Measurements from ENCODE around the gene ZNHIT1.

The ZNHIT1 gene

GRCh38 chr7:101171442-101171837 is 46.5 kb upstream of the ZNHIT1 start:
- no peak overlapping the region for H3K4me3 ChIP-seq (ENCODE audit: low read depth, low read length)
- in situ Hi-C loops (cut with HindIII; ENCODE audit: low sequenced_read_pairs), result no loop called here
- peak; percentile 34 for TF ChIP-seq CTCF (IDR thresholded peaks at IDR 0.05; ENCODE audit: low read depth, low read length, missing control alignments)
- no peak for DNase-seq (ENCODE audit: low read depth)

DNA sequence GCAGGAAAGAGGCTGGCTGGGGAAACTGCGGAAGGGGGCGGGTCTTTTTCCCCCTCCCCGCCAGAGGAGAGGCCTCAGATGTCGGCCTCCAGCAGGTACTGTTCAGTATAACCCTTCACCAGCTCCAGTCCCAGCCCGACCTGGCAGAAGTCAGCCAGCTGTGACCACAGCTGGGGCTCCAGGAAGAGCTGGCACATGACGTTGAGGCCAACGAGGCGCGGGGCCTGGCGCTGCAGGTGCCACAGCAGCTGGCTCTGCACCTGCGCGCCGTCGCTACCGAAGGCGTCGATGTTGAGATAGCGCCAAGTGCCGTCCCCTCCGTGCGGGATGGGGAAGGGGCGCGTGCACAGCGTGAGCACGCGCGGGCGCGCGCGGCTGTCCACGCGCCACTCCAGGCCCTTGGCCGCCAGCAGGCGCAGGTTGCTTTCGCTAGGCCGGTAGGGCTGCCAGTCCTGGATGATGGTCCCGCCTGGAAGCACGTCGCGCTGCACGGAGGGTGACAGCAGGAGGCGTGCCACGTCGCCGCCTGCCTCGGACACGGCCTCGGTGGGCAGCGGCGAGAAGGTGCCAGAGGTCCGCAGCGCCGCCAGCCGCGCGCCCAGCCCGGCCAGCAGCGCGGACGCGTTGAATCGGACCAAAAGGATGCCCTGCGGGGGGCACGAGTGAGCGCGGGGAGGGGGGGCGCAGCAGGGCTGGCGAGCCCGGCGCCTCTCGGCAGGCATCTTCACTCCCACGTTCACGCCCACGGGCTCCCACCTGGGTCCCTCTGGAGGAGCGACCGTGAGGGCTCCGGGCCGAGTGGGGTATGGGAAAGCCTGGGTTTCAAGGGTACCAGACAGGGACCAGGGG is 45.7 kb upstream of the ZNHIT1 start:
- no peak overlapping the region for H3K4me3 ChIP-seq (ENCODE audit: low read depth, low read length)
- in situ Hi-C loops (cut with HindIII; ENCODE audit: low sequenced_read_pairs), result no loop called here

DNA sequence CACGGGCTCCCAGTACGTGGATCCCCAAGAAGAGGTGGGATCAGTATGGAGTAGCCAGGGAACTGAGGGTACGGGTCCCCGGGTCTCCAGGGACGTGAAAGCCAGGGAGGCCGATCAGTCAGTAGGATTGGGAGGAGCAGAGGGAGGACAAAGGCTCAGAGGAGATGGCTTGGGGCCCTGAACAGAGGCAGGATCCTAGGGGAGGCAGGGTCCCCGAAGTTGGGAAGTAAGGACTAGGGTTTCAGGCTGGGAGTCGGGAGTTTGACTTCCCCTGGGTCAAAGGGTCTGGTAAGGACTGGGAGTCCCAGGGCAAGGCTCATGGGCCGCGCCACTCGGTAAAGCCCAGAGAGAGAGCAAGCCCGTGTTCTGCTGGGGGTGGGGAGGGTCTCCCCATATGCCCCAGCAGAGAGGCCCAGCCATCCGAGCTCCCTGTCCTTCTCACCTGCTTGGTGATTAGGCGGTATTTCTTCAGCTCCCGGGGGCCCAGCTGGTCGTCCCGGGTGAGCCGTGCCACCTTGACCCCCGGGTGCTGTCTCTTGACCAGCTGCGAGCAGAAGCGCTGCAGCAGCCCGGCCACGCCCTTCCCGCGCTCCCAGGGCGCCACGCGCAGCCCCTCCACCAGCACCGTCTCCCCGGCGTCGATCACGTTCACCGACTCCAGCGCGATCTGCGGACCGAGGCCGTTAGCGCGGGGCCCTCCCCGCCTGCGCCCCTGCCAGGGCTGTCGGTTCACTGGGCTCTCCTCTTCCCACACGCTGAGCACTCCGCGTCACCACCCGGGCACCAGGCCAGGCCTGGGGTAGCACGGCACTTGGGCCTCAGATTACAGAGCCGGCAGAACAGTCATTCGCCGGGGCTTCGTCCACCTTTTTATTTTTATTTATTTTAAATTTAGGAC is 44.9 kb upstream of the ZNHIT1 start:
- in situ Hi-C loops (cut with HindIII; ENCODE audit: low sequenced_read_pairs), result no loop called here
- peak overlapping the region; percentile 4 for H3K4me3 ChIP-seq (ENCODE audit: low read depth, low read length)
- peak; percentile 35 for DNase-seq (ENCODE audit: low read depth)
- no peak for TF ChIP-seq CTCF (IDR thresholded peaks at IDR 0.05; ENCODE audit: low read depth, low read length, missing control alignments)

More for the DNA sequence above, 45.7 kb upstream of the ZNHIT1 start:
- DNase-seq (ENCODE audit: low read depth), result no peak
- TF ChIP-seq CTCF (IDR thresholded peaks at IDR 0.05; ENCODE audit: low read depth, low read length, missing control alignments), result no peak

GRCh38 chr7:101173752-101174244 is 44.2 kb upstream of the ZNHIT1 start:
- TF ChIP-seq CTCF (IDR thresholded peaks at IDR 0.05; ENCODE audit: low read depth, low read length, missing control alignments), result no peak
- no peak for DNase-seq (ENCODE audit: low read depth)

DNA sequence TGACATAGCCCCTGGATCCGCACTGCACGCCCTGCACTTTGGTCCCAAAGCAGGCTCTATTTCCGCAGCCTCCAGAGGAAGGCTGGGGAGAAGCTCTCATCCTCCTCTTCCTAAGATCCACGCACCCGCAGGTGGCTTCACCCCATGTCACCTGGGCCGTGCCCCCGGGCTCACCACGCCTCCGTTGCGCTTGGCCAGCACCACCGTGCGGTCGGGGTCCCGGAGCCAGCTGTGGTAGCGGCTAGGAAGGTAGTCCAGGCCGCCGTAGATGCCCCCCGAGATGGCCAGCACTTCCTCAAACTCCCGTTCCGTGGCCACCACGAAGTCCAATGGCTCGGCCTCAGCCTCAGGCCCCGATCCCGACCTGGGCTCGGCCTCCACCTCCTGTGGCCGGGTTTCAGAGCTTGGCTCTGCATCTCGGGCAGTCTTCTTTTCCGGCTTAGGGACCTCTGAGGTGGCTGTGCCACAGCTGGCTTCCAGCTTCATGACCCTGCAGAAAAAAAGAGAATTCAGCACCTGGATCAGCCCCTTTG is 43.6 kb upstream of the ZNHIT1 start:
- no peak for TF ChIP-seq CTCF (IDR thresholded peaks at IDR 0.05; ENCODE audit: low read depth, low read length, missing control alignments)
- H3K4me3 ChIP-seq (ENCODE audit: low read depth, low read length), result no peak overlapping the region
- in situ Hi-C loops (cut with HindIII; ENCODE audit: low sequenced_read_pairs), result no loop called here
- no peak for DNase-seq (ENCODE audit: low read depth)

More at GRCh38 chr7:101173752-101174244, 44.2 kb upstream of the ZNHIT1 start:
- no peak overlapping the region for H3K4me3 ChIP-seq (ENCODE audit: low read depth, low read length)
- in situ Hi-C loops (cut with HindIII; ENCODE audit: low sequenced_read_pairs), result no loop called here

- DNase-seq (ENCODE audit: low read depth), result no peak
- in situ Hi-C loops (cut with HindIII; ENCODE audit: low sequenced_read_pairs), result no loop called here
- no peak overlapping the region for H3K4me3 ChIP-seq (ENCODE audit: low read depth, low read length)
- TF ChIP-seq CTCF (IDR thresholded peaks at IDR 0.05; ENCODE audit: low read depth, low read length, missing control alignments), result no peak
Measured at GRCh38 chr7:101175664-101176063, 42.3 kb upstream of the ZNHIT1 start.
